Parathyroid adenoma (tissue), 2 donors: ENCODE measurements around the gene NDUFB4.

Source experiments
- H2AFZ ChIP-seq: fragments of 300-600 bp; sonication (generic); one replicate; pipeline ENCODE4 v1.7.0; 2017; ENCODE audit warnings: antibody characterized with exemption, mild to moderate bottlenecking
- H3K27ac ChIP-seq: fragments of 300-600 bp; sonication (generic); one replicate; pipeline ENCODE4 v1.7.0; 2017
- H3K27me3 ChIP-seq: fragments of 300-600 bp; sonication (generic); one replicate; pipeline ENCODE4 v1.7.0; 2017; ENCODE audit warnings: low read length; ENCODE audit not compliant: control insufficient read depth, insufficient read depth
- H3K36me3 ChIP-seq: fragments of 300-600 bp; sonication (generic); one replicate; pipeline ENCODE4 v1.7.0; 2017; ENCODE audit warnings: low read length; ENCODE audit not compliant: control insufficient read depth, insufficient read depth
- H3K4me1 ChIP-seq: fragments of 300-600 bp; sonication (generic); one replicate; pipeline ENCODE4 v1.7.0; 2017; ENCODE audit warnings: control low read depth
- H3K4me2 ChIP-seq: fragments of 300-600 bp; sonication (generic); one replicate; pipeline ENCODE4 v1.7.0; 2017; ENCODE audit warnings: low read length
- H3K4me3 ChIP-seq: fragments of 300-600 bp; sonication (generic); one replicate; pipeline ENCODE4 v1.7.0; 2017; ENCODE audit warnings: low read depth, low read length
- H3K79me2 ChIP-seq: fragments of 300-600 bp; sonication (generic); one replicate; pipeline ENCODE4 v1.7.0; 2017; ENCODE audit warnings: control low read depth
- H3K9ac ChIP-seq: fragments of 300-600 bp; sonication (generic); one replicate; pipeline ENCODE4 v1.7.0; 2017; ENCODE audit warnings: mild to moderate bottlenecking
- H3K9me3 ChIP-seq: fragments of 300-600 bp; sonication (generic); one replicate; pipeline ENCODE4 v1.7.0; 2017; ENCODE audit warnings: low read length; ENCODE audit not compliant: control insufficient read depth
- CTCF ChIP-seq: fragments of 300-600 bp; sonication (generic); IDR thresholded peaks from one replicate; pipeline ENCODE4 v1.7.0; 2017; ENCODE audit warnings: antibody characterized with exemption, mild to moderate bottlenecking
- donor health status: primary hyperparathyroidism.

NDUFB4 gene

DNA sequence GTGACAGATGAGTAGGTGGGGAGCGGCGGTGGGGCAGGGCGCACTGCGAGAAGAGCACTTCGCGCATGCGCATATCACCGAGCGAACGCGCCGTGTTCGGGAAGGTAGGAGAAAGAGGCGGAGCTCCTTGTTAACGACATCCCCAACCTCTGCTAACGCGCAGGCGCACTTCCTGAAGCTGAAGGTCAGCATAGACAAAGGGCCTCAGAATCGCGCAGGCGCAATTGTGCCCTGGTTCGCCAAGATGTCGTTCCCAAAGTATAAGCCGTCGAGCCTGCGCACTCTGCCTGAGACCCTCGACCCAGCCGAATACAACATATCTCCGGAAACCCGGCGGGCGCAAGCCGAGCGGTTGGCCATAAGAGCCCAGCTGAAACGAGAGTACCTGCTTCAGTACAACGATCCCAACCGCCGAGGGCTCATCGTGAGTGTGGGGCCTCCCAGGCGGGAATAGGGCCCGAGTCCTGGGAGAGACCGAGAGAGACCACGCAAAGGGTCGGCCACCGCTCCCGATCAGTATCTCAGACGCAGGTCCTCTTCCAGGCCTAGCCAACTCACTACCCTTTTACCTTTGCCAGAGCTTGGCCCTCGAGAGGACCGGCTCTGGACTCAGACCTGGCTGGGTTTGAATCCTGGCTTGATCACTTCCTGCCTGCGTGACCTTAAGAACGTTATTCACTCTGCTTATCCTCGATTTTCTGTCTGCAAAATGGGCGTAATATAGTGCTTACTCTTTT is at the start of gene NDUFB4:
TSS of gene NDUFB4 (plus strand) at position 221 of the 737 bp plus-strand sequence. CDS start at position 245, 24 bp downstream.
- Histone ChIP-seq H3K4me3 (peak within 1 kb of the TSS; percentile 97), H3K9me3 (no peaks in the 10 kb centered on the region), H3K9ac (peak within 1 kb of the TSS; percentile 73), H2AFZ (peak within 1 kb of the TSS; percentile 90), H3K27me3 (no peaks in the 10 kb centered on the region), H3K4me2 (peak within 1 kb of the TSS; percentile 87), H3K27ac (peak within 1 kb of the TSS; percentile 79), H3K79me2 (peaks cover 8% of the 10 kb centered on the region), H3K4me1 (peaks cover 23% of the 10 kb centered on the region), H3K36me3 (no peaks in the 10 kb centered on the region)
- no peak for TF ChIP-seq CTCF

DNA sequence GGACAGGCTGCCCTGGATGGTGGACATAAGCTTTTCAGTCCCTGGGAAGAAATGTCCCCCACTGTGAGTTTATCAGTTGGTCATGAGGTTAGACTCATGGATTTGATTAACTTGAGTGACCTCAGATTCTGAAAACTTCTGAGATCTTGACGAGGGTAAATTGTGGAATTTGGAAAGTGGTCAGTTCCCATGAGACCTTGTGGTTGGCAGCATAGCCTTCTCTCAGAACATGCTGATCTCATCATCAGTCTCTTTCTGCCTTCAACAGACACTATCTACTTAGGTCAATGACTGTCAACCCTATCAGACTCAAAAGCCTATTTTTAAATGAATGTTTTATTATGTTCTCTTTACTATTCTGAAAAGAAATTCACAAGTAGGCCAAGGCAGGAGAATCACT is 45.6 kb upstream of the NDUFB4 start:
- no peak overlapping the region for H3K9ac ChIP-seq
- no peak overlapping the region for H3K27ac ChIP-seq
- no peak overlapping the region for H3K4me3 ChIP-seq
- no peaks in the 10 kb centered on the region for H3K36me3 ChIP-seq
- H3K4me1 ChIP-seq = no peaks in the 10 kb centered on the region
- no peak overlapping the region for H2AFZ ChIP-seq
- no peaks in the 10 kb centered on the region for H3K9me3 ChIP-seq
- no peaks in the 10 kb centered on the region for H3K27me3 ChIP-seq
- no peaks in the 10 kb centered on the region for H3K79me2 ChIP-seq
- H3K4me2 ChIP-seq = no peak overlapping the region
- no peak for TF ChIP-seq CTCF

DNA sequence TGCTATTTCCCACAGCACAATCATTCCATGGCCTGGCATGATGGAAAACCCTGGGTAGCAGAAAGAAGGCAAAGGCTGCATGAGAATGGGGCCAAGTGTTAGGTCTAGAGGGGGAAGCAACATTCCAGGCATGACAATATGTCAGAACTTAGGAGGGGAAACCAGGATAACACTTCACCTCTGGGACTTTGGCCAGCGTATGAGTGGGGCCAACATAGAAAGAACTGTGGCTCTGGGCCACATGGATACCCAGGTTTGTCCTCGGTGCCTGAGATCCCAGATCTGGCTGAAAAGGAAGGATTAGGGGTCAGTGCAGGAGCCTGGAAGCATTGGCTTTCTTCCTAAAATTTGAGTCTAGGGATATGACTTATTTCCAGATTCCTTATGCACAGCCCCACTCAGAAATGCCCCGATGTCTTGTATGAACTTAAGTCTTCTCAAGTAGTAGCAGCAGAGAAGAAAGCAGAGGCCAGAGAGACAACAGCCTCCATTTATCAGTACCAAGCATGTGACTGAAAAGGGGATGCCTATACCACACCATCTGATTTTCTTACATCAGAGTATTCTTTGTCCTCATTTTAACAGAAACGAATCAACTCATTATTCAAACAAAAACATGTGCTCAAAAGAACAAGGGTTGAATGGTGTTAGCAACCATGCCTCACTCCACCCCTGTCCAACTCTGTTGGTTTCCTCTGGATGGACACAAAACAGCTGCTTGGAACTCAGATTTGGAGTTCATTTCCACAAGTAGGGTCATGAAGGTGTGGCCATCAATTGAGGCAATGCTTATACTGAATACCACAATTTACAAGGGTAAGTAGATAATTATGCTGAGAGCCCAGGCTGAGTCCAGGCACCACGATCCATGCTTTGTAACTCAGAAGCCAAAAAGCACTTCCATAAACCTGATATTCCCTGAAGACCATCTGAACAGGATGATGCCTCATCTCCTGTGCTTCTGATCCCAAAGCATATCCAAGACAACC is 43.7 kb upstream of the NDUFB4 start:
- H3K9me3 ChIP-seq = no peaks in the 10 kb centered on the region
- H3K4me3 ChIP-seq = no peak overlapping the region
- H3K27ac ChIP-seq = no peak overlapping the region
- no peak overlapping the region for H3K9ac ChIP-seq
- H2AFZ ChIP-seq = no peak overlapping the region
- TF ChIP-seq CTCF = no peak
- no peaks in the 10 kb centered on the region for H3K4me1 ChIP-seq
- no peaks in the 10 kb centered on the region for H3K27me3 ChIP-seq
- no peak overlapping the region for H3K4me2 ChIP-seq
- H3K36me3 ChIP-seq = no peaks in the 10 kb centered on the region
- H3K79me2 ChIP-seq = no peaks in the 10 kb centered on the region

DNA sequence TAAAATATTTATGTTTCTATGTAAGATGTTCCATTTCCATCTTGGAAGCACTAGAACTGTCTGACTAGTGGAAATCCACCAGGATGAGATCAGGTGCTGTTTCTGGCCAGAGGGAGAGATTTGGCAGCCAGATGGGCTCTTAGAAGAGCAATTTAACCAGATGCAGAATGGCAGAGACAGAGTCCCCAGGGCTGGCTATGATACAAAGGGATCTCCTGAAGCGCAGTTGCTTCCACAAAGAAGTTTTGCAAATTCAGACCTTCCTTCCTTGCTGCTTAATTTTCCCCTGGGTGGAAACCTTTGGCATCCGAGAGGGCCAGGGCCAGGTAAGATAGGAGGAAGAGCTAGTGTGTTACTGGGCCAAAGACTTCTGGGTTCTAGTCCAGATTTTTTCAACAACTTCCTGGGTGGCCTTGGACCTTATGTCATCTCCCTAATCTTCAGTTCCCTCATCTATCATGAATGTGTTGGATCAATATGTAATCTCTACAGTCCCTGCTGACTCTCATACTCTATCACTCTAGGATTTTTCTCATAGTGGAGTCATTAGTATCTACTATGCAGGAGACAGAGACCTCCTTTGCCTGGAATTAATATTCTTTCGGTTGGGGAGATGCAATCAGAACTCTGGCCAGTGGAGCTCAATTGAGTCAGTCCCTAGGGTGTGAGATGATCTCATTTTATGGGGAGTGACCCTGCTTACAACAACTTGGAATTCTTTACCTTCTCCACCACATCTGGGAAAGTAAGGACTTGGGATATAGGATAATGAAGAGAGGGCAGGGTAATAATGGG is 41.1 kb upstream of the NDUFB4 start:
- H3K9me3 ChIP-seq = no peaks in the 10 kb centered on the region
- H3K9ac ChIP-seq = no peak overlapping the region
- H3K27me3 ChIP-seq = no peaks in the 10 kb centered on the region
- H3K4me3 ChIP-seq = no peak overlapping the region
- no peak overlapping the region for H3K4me2 ChIP-seq
- no peak overlapping the region for H2AFZ ChIP-seq
- no peak overlapping the region for H3K27ac ChIP-seq
- no peaks in the 10 kb centered on the region for H3K4me1 ChIP-seq
- TF ChIP-seq CTCF = no peak
- no peaks in the 10 kb centered on the region for H3K79me2 ChIP-seq
- H3K36me3 ChIP-seq = no peaks in the 10 kb centered on the region
